HepG2 (cell line): Measurements from ENCODE around the gene ACAT2. TPM values are rescaled to one million over a fixed set of nuclear protein-coding genes. Genes with fewer than 3 reads are reported as not detected.
A peak's percentile ranks its signal among the peaks of the same experiment; 100 is the strongest.

Source experiments
- AFF4 ChIP-seq: sonication (generic); formaldehyde crosslinking; IDR thresholded peaks from 2 replicates; pipeline ENCODE4 v1.4.0; 2020; ENCODE audit warnings: missing genetic modification reagents
- ARID3A ChIP-seq: IDR thresholded peaks from 2 replicates; pipeline ENCODE4 v1.6.1; 2012; ENCODE audit warnings: low read depth, low read length, improper control_type of control experiment
- ARID4A ChIP-seq: sonication (generic); formaldehyde crosslinking; IDR thresholded peaks from 2 replicates; pipeline ENCODE4 v1.5.0; 2020; ENCODE audit warnings: mild to moderate bottlenecking, missing genetic modification reagents, borderline replicate concordance
- HNF4A ChIP-seq: sonication (generic); formaldehyde crosslinking; IDR thresholded peaks from 2 replicates; pipeline ENCODE4 v1.4.0; 2020; ENCODE audit warnings: missing genetic modification reagents
- KDM5A ChIP-seq: fragments of 200-600 bp; sonication (generic); IDR thresholded peaks from 2 replicates; pipeline ENCODE4 v1.7.0; 2018; ENCODE audit warnings: antibody characterized with exemption, mild to moderate bottlenecking, low read length, borderline replicate concordance
- NCOR1 ChIP-seq: fragments of 200-600 bp; sonication (generic); IDR thresholded peaks from 2 replicates; pipeline ENCODE4 v1.7.0; 2017; ENCODE audit warnings: antibody characterized with exemption, low read length, borderline replicate concordance
- PHF8 ChIP-seq: sonication (generic); formaldehyde crosslinking; IDR thresholded peaks from 2 replicates; pipeline ENCODE4 v1.5.0; 2020; ENCODE audit warnings: missing genetic modification reagents
- TFE3 ChIP-seq: IDR thresholded peaks from 2 replicates; pipeline ENCODE4 v1.6.1; 2016
- ZBTB7B ChIP-seq: sonication (generic); formaldehyde crosslinking; IDR thresholded peaks from 2 replicates; pipeline ENCODE4 v1.4.0; 2020; ENCODE audit warnings: missing genetic modification reagents
- ZNF138 ChIP-seq: sonication (generic); formaldehyde crosslinking; IDR thresholded peaks from 2 replicates; pipeline ENCODE4 v1.5.0; 2020; ENCODE audit warnings: mild to moderate bottlenecking, low read depth, missing genetic modification reagents
- ZNF589 ChIP-seq: sonication (generic); formaldehyde crosslinking; conservative IDR thresholded peaks from 2 replicates; pipeline ENCODE4 v1.8.0; 2022; ENCODE audit warnings: mild to moderate bottlenecking, moderate library complexity, missing genetic modification reagents
- ZNF839 ChIP-seq: sonication (generic); formaldehyde crosslinking; IDR thresholded peaks from 2 replicates; pipeline ENCODE4 v1.4.0; 2020; ENCODE audit warnings: missing genetic modification reagents, mild to moderate bottlenecking, borderline replicate concordance
- ZXDC ChIP-seq: sonication (generic); formaldehyde crosslinking; IDR thresholded peaks from 2 replicates; pipeline ENCODE4 v1.5.0; 2020; ENCODE audit warnings: mild to moderate bottlenecking, missing genetic modification reagents
- polyA plus RNA-seq, 8 experiments: library from polyadenylated mRNA; depleted of rRNA in 3 of 8; stranded (reverse) in 7 of 8; unstranded in 1 of 8; fragments of >200 nt; fragmentation: Illumina TruSeq in 4 of 8; extraction: Trizol in 4 of 8; gene quantifications; 2 replicates each; pipeline versions ENCODE4 v1.2.1 to v1.2.3, GENCODE V29; 2011 to 2016; ENCODE audit warnings: low read depth in 4 of 8, missing spikeins in 1 of 8, mixed read lengths in 1 of 8; ENCODE audit not compliant: insufficient read depth in 1 of 8
- total RNA-seq, 5 experiments: library from RNA; depleted of rRNA; stranded (reverse); fragments of >200 nt; fragmentation: Illumina TruSeq; extraction: Trizol; gene quantifications; 2 replicates each; pipeline ENCODE4 v1.2.3, GENCODE V29; 2016; ENCODE audit warnings: low read depth in 1 of 5

ACAT2 gene
- total and polyA plus RNA-seq, 2 of the 13 experiments (the other 11 are each of a cell fraction or from before 2014, with no cell fraction given): 121 to 534 TPM

GRCh38 chr6:159761129-159761872 lies 544 bp upstream of the ACAT2 start (continued):
- TF ChIP-seq ZXDC (CRISPR knock-in tag) (0 out of 2 replicates have a peak, but pooled peaks have one; percentile 42), KDM5A (no peak; the same call in 1 of the 2 replicates), AFF4 (no peak), ZNF589 (CRISPR knock-in tag) (no peak), ZBTB7B (CRISPR knock-in tag) (peak; percentile 57), ARID3A (no peak), NCOR1 (0 out of 2 replicates have a peak, but pooled peaks have one; percentile 18), ZNF839 (CRISPR knock-in tag) (no peak), ZNF138 (CRISPR knock-in tag) (peak; percentile 39; the same call in 1 of the 2 replicates), HNF4A (CRISPR knock-in tag) (no peak; the same call in 1 of the 2 replicates), TFE3 (no peak), PHF8 (CRISPR knock-in tag) (0 out of 2 replicates have a peak, but pooled peaks have one; percentile 10), ARID4A (CRISPR knock-in tag) (no peak; the same call in 1 of the 2 replicates)
